SK-N-SH (cell line): ENCODE measurements around the gene MMP26. TPM values are rescaled to one million over a fixed set of nuclear protein-coding genes. Genes with fewer than 3 reads are reported as not detected.

Experiments used
- CTCF ChIA-PET: fragments of 300-600, 350-600 bp; formaldehyde crosslinking; extraction: SDS; loops from one replicate; lab custom pipeline; 2021; lab: Yijun Ruan, JAX
- POLR2A ChIA-PET: fragments of 350-600 bp; sonication (Branson Sonifier 250); formaldehyde crosslinking; extraction: SDS; loops from one replicate; lab custom pipeline; 2020; ENCODE audit warnings: antibody characterized with exemption, inconsistent platforms; lab: Yijun Ruan, JAX
- DNase-seq: peaks from one replicate; pipeline ENCODE4 v3.0.0; 2012
- H2AFZ ChIP-seq: fragments of 200-600 bp; sonication (generic); 2 replicates; pipeline ENCODE4 v1.8.1; 2016; ENCODE audit warnings: antibody characterized with exemption, mild to moderate bottlenecking, low read depth
- H3F3A ChIP-seq: fragments of 200-600 bp; sonication (generic); replicated peaks from 2 replicates; pipeline ENCODE3; 2016; ENCODE audit warnings: antibody characterized with exemption, mild to moderate bottlenecking; ENCODE audit not compliant: insufficient read depth
- H3K27ac ChIP-seq, 2 experiments: fragments of 200-500 bp in 1 of 2; fragments of 200-600 bp in 1 of 2; sonication (Bioruptor generic) in 1 of 2; sonication (generic), shearing (Covaris generic) in 1 of 2; 2 replicates each; pipeline versions ENCODE4 v1.5.1 to v1.6.1; 2014 to 2016; ENCODE audit warnings: low read depth in 2 of 2, inconsistent platforms in 1 of 2, low read length in 1 of 2, mild to moderate bottlenecking in 1 of 2, mixed read lengths in 1 of 2
- H3K27me3 ChIP-seq: fragments of 200-600 bp; sonication (generic), shearing (Covaris generic); 2 replicates; pipeline ENCODE4 v1.6.1; 2016; ENCODE audit warnings: mixed run types; ENCODE audit not compliant: insufficient read depth
- H3K36me3 ChIP-seq, 2 experiments: fragments of 200-500 bp in 1 of 2; fragments of 200-600 bp in 1 of 2; sonication (Bioruptor generic) in 1 of 2; sonication (generic) in 1 of 2; replicated peaks in 1 of 2; 2 replicates each; pipeline versions ENCODE3 to v1.5.1; 2014 to 2016; ENCODE audit warnings: low read length in 1 of 2, mild to moderate bottlenecking in 1 of 2; ENCODE audit not compliant: insufficient read depth in 2 of 2, control insufficient read depth in 1 of 2
- H3K4me1 ChIP-seq, 2 experiments: fragments of 200-500 bp in 1 of 2; fragments of 200-600 bp in 1 of 2; sonication (Bioruptor generic) in 1 of 2; sonication (generic), shearing (Covaris generic) in 1 of 2; 2 replicates each; pipeline versions ENCODE4 v1.5.1 to v1.6.1; 2014 to 2016; ENCODE audit warnings: low read depth in 1 of 2, low read length in 1 of 2, mixed run types in 1 of 2; ENCODE audit not compliant: insufficient read depth in 2 of 2, control insufficient read depth in 1 of 2
- H3K4me2 ChIP-seq: fragments of 200-600 bp; sonication (generic), shearing (Covaris generic); 2 replicates; pipeline ENCODE4 v1.6.1; 2017; ENCODE audit warnings: mixed run types
- H3K4me3 ChIP-seq, 2 experiments: fragments of 200-500 bp in 1 of 2; fragments of 200-600 bp in 1 of 2; sonication (Bioruptor generic) in 1 of 2; sonication (generic), shearing (Covaris generic) in 1 of 2; 2 replicates each; pipeline versions ENCODE4 v1.5.1 to v1.8.1; 2014 to 2016; ENCODE audit warnings: low read depth in 2 of 2, inconsistent platforms in 1 of 2, low read length in 1 of 2, mild to moderate bottlenecking in 1 of 2, mixed read lengths in 1 of 2, moderate library complexity in 1 of 2
- H3K79me2 ChIP-seq: fragments of 200-600 bp; sonication (generic); 2 replicates; pipeline ENCODE4 v1.8.1; 2017; ENCODE audit warnings: mild to moderate bottlenecking; ENCODE audit not compliant: insufficient read depth
- H3K9ac ChIP-seq: fragments of 200-600 bp; sonication (generic); 2 replicates; pipeline ENCODE4 v1.6.1; 2017; ENCODE audit warnings: mixed run types
- H3K9me2 ChIP-seq: fragments of 200-600 bp; sonication (generic); 2 replicates; pipeline ENCODE4 v1.6.1; 2017; ENCODE audit warnings: mixed run types
- H3K9me3 ChIP-seq: fragments of 200-600 bp; sonication (generic); 2 replicates; pipeline ENCODE4 v1.6.1; 2017; ENCODE audit warnings: mixed run types, mild to moderate bottlenecking, moderate library complexity
- H4K20me1 ChIP-seq: fragments of 200-600 bp; sonication (generic); 2 replicates; pipeline ENCODE4 v1.6.1; 2017; ENCODE audit warnings: mild to moderate bottlenecking, mixed run types; ENCODE audit not compliant: insufficient read depth
- CHD2 ChIP-seq: fragments of 150-350 bp; IDR thresholded peaks from 2 replicates; pipeline ENCODE4 v1.6.1; 2018; ENCODE audit warnings: low read length; ENCODE audit not compliant: partially characterized antibody
- ELF1 ChIP-seq: IDR thresholded peaks from 2 replicates; pipeline ENCODE4 v1.4.0; 2012
- EZH2phosphoT487 ChIP-seq: fragments of 200-600 bp; sonication (generic); IDR thresholded peaks from 2 replicates; pipeline ENCODE4 v1.6.1; 2017; ENCODE audit warnings: low read depth, mixed run types, mild to moderate bottlenecking, antibody characterized with exemption, moderate library complexity, borderline replicate concordance
- FOSL2 ChIP-seq: IDR thresholded peaks from 2 replicates; pipeline ENCODE4 v1.4.0; 2012; ENCODE audit warnings: low read depth, mild to moderate bottlenecking, moderate library complexity, borderline replicate concordance
- FOXJ3 ChIP-seq: sonication (generic); formaldehyde crosslinking; IDR thresholded peaks from 2 replicates; pipeline ENCODE4 v1.5.1; 2020; ENCODE audit warnings: mild to moderate bottlenecking, missing genetic modification reagents
- GABPA ChIP-seq: IDR thresholded peaks from 2 replicates; pipeline ENCODE4 v1.4.0; 2012; ENCODE audit warnings: low read depth, mild to moderate bottlenecking
- GATA2 ChIP-seq: sonication (generic); formaldehyde crosslinking; IDR thresholded peaks from 2 replicates; pipeline ENCODE4 v1.5.0; 2020; ENCODE audit warnings: mild to moderate bottlenecking, missing genetic modification reagents
- IRF3 ChIP-seq: fragments of 150-350 bp; IDR thresholded peaks from 2 replicates; pipeline ENCODE4 v1.6.1; 2016; ENCODE audit warnings: mild to moderate bottlenecking, low read depth, low read length
- MEF2A ChIP-seq: IDR thresholded peaks from 2 replicates; pipeline ENCODE4 v1.4.0; 2012; ENCODE audit warnings: low read depth, borderline replicate concordance
- NFIC ChIP-seq: IDR thresholded peaks from 2 replicates; pipeline ENCODE4 v1.4.0; 2012; ENCODE audit warnings: borderline replicate concordance
- RAD21 ChIP-seq: IDR thresholded peaks from 2 replicates; pipeline ENCODE4 v1.6.1; 2012; ENCODE audit warnings: mild to moderate bottlenecking, low read length
- RCOR1 ChIP-seq: fragments of 150-350 bp; IDR thresholded peaks from 2 replicates; pipeline ENCODE4 v1.6.1; 2017; ENCODE audit warnings: antibody characterized with exemption, low read length
- SMC3 ChIP-seq: IDR thresholded peaks from 2 replicates; pipeline ENCODE4 v1.6.1; 2012; ENCODE audit warnings: low read depth, low read length, improper control_type of control experiment
- TAF1 ChIP-seq: IDR thresholded peaks from 2 replicates; pipeline ENCODE4 v1.6.1; 2012; ENCODE audit warnings: low read depth, mild to moderate bottlenecking, low read length, moderate library complexity, borderline replicate concordance
- TEAD4 ChIP-seq: IDR thresholded peaks from 2 replicates; pipeline ENCODE4 v1.4.0; 2012; ENCODE audit warnings: mild to moderate bottlenecking, borderline replicate concordance; ENCODE audit not compliant: insufficient read depth
- ZBTB33 ChIP-seq: IDR thresholded peaks from 2 replicates; pipeline ENCODE4 v1.4.0; 2012; ENCODE audit warnings: low read depth, borderline replicate concordance
- WGBS: methylation state at CpG from one replicate; pipeline ENCODE4 v1.1.6; 2017; ENCODE audit warnings: low lambda C conversion rate; 5-methylcytosine and 5-hydroxymethylcytosine counted together
- polyA plus RNA-seq, 3 experiments: library from polyadenylated mRNA; depleted of rRNA; stranded (reverse); fragments of >200 nt; gene quantifications; 2 replicates each; pipeline ENCODE4 v1.2.3, GENCODE V29; 2012
- TF ChIP-seq, protein P1 (sequence below): IDR thresholded peaks from 2 replicates; pipeline ENCODE4 v1.4.0; 2012; ENCODE audit warnings: low read depth
- TF ChIP-seq, protein P2 (sequence below): IDR thresholded peaks from 2 replicates; pipeline ENCODE4 v1.4.0; 2012; ENCODE audit warnings: low read depth, borderline replicate concordance
- TF ChIP-seq, protein P3 (sequence below): fragments of 150-350 bp; IDR thresholded peaks from 2 replicates; pipeline ENCODE4 v1.6.1; 2017; ENCODE audit warnings: antibody characterized with exemption, low read length, low read depth, borderline replicate concordance
- TF ChIP-seq, protein P4 (sequence below): IDR thresholded peaks from 2 replicates; pipeline ENCODE4 v1.6.1; 2012; ENCODE audit warnings: mild to moderate bottlenecking, low read depth, low read length, moderate library complexity

The MMP26 gene
- polyA plus RNA-seq (2012; rRNA removed), result not detected in 2 replicates
- polyA plus RNA-seq (2012; cell fraction: cytosol; rRNA removed), result not detected in 2 replicates
- not detected in 2 replicates for polyA plus RNA-seq (2012; cell fraction: nucleus; rRNA removed)

- Histone ChIP-seq H3K4me1 (no peaks in the 10 kb centered on the region), H3K27me3 (no peaks in the 10 kb centered on the region; the same call in 1 of the 2 replicates), H3K79me2 (no peaks in the 10 kb centered on the region), H3K4me2 (no peak within 1 kb of the TSS), H3K9ac (no peak within 1 kb of the TSS), H3K36me3 (no peaks in the 10 kb centered on the region), H3K27ac (no peak within 1 kb of the TSS), H2AFZ (no peak within 1 kb of the TSS), H3K9me3 (no peaks in the 10 kb centered on the region), H3K4me3 (no peak within 1 kb of the TSS), H3F3A (no peaks in the 10 kb centered on the region), H3K9me2 (no peaks in the 10 kb centered on the region), H4K20me1 (no peaks in the 10 kb centered on the region)
- DNase-seq, result no peak
- 0% methylated on average over 5 of the region's 5 CpGs for WGBS
- ChIA-PET CTCF (interaction anchor here (1.3 kb wide), 1 partner anchor 68 kb away, joined by 4 read pairs; the partner anchor contains the start of gene OR51D1), POLR2A (no interaction called here)
- TF ChIP-seq ELF1 (no peak), NFIC (no peak), GABPA (no peak), RAD21 (no peak), IRF3 (no peak), CHD2 (no peak), RCOR1 (no peak), FOSL2 (no peak), SMC3 (no peak), MEF2A (no peak), FOXJ3 (CRISPR knock-in tag) (no peak), GATA2 (CRISPR knock-in tag) (no peak), EZH2phosphoT487 (no peak), TEAD4 (no peak), ZBTB33 (no peak), TAF1 (no peak)
- TF ChIP-seq, protein P1, sequence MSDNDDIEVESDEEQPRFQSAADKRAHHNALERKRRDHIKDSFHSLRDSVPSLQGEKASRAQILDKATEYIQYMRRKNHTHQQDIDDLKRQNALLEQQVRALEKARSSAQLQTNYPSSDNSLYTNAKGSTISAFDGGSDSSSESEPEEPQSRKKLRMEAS, result no peak
- TF ChIP-seq, protein P2, sequence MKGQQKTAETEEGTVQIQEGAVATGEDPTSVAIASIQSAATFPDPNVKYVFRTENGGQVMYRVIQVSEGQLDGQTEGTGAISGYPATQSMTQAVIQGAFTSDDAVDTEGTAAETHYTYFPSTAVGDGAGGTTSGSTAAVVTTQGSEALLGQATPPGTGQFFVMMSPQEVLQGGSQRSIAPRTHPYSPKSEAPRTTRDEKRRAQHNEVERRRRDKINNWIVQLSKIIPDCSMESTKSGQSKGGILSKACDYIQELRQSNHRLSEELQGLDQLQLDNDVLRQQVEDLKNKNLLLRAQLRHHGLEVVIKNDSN, result no peak
- TF ChIP-seq, protein P3, sequence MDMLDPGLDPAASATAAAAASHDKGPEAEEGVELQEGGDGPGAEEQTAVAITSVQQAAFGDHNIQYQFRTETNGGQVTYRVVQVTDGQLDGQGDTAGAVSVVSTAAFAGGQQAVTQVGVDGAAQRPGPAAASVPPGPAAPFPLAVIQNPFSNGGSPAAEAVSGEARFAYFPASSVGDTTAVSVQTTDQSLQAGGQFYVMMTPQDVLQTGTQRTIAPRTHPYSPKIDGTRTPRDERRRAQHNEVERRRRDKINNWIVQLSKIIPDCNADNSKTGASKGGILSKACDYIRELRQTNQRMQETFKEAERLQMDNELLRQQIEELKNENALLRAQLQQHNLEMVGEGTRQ, result no peak
- TF ChIP-seq, protein P4, sequence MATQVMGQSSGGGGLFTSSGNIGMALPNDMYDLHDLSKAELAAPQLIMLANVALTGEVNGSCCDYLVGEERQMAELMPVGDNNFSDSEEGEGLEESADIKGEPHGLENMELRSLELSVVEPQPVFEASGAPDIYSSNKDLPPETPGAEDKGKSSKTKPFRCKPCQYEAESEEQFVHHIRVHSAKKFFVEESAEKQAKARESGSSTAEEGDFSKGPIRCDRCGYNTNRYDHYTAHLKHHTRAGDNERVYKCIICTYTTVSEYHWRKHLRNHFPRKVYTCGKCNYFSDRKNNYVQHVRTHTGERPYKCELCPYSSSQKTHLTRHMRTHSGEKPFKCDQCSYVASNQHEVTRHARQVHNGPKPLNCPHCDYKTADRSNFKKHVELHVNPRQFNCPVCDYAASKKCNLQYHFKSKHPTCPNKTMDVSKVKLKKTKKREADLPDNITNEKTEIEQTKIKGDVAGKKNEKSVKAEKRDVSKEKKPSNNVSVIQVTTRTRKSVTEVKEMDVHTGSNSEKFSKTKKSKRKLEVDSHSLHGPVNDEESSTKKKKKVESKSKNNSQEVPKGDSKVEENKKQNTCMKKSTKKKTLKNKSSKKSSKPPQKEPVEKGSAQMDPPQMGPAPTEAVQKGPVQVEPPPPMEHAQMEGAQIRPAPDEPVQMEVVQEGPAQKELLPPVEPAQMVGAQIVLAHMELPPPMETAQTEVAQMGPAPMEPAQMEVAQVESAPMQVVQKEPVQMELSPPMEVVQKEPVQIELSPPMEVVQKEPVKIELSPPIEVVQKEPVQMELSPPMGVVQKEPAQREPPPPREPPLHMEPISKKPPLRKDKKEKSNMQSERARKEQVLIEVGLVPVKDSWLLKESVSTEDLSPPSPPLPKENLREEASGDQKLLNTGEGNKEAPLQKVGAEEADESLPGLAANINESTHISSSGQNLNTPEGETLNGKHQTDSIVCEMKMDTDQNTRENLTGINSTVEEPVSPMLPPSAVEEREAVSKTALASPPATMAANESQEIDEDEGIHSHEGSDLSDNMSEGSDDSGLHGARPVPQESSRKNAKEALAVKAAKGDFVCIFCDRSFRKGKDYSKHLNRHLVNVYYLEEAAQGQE, result no peak
Observed at GRCh38 chr11:4704054-4704789, at the start of gene MMP26. MMP26 (plus strand) TSS chr11:4704784.
